Liver (tissue), 9 donors: ENCODE results near the gene TAF3. TPM values are rescaled to one million over a fixed set of nuclear protein-coding genes. Genes with fewer than 3 reads are reported as not detected.

Experiments
- DNase-seq: peaks from one replicate; pipeline ENCODE4 v3.0.0-alpha.2; 2017; ENCODE audit warnings: low spot score
- H3K27ac ChIP-seq, 2 donors: one replicate each; pipeline ENCODE4 v1.7.0; 2013; ENCODE audit warnings: inconsistent platforms in 2 of 2, low read length in 2 of 2, control low read depth in 1 of 2, low read depth in 1 of 2, mild to moderate bottlenecking in 1 of 2
- H3K27me3 ChIP-seq, 4 donors: one replicate each; pipeline versions ENCODE4 v1.6.1 to v1.7.0; 2013; ENCODE audit warnings: low read length in 3 of 4, inconsistent platforms in 1 of 4, mild to moderate bottlenecking in 1 of 4, moderate library complexity in 1 of 4; ENCODE audit not compliant: control insufficient read depth in 4 of 4, insufficient read depth in 4 of 4
- H3K36me3 ChIP-seq, 4 donors: one replicate each; pipeline versions ENCODE4 v1.6.1 to v1.7.0; 2013; ENCODE audit warnings: low read length in 3 of 4, mild to moderate bottlenecking in 3 of 4, low read depth in 1 of 4, moderate library complexity in 1 of 4; ENCODE audit not compliant: control insufficient read depth in 4 of 4, insufficient read depth in 3 of 4
- H3K4me1 ChIP-seq, 4 donors: one replicate each; pipeline versions ENCODE4 v1.6.1 to v1.7.0; 2013; ENCODE audit warnings: low read length in 3 of 4, mild to moderate bottlenecking in 3 of 4, moderate library complexity in 1 of 4; ENCODE audit not compliant: control insufficient read depth in 4 of 4, insufficient read depth in 4 of 4
- H3K4me3 ChIP-seq, 3 donors: one replicate each; pipeline versions ENCODE4 v1.6.1 to v1.7.0; 2013; ENCODE audit warnings: low read length in 3 of 3, control low read depth in 1 of 3, low read depth in 1 of 3, mild to moderate bottlenecking in 1 of 3
- H3K9ac ChIP-seq, 2 donors: one replicate each; pipeline ENCODE4 v1.7.0; 2013; ENCODE audit warnings: low read length in 2 of 2, mild to moderate bottlenecking in 2 of 2, moderate library complexity in 2 of 2, control low read depth in 1 of 2, low read depth in 1 of 2
- H3K9me3 ChIP-seq, 4 donors: one replicate each; pipeline versions ENCODE4 v1.6.1 to v1.7.0; 2013; ENCODE audit warnings: low read length in 3 of 4; ENCODE audit not compliant: control insufficient read depth in 4 of 4
- ATF3 ChIP-seq: IDR thresholded peaks from 2 replicates; pipeline ENCODE4 v1.6.1; 2016; ENCODE audit warnings: antibody characterized with exemption
- CTCF ChIP-seq: fragments of 150-350 bp; IDR thresholded peaks from 2 replicates; pipeline ENCODE4 v1.5.1; 2017; ENCODE audit warnings: improper control_type of control experiment, low read depth, low read length; ENCODE audit not compliant: missing input control
- EGR1 ChIP-seq, 2 donors: IDR thresholded peaks; 2 replicates each; pipeline ENCODE4 v1.6.1; 2016 to 2018; ENCODE audit warnings: antibody characterized with exemption in 2 of 2, low read depth in 2 of 2
- FOXA1 ChIP-seq: IDR thresholded peaks from 2 replicates; pipeline ENCODE4 v1.6.1; 2016; ENCODE audit warnings: antibody characterized with exemption
- FOXA2 ChIP-seq: IDR thresholded peaks from 2 replicates; pipeline ENCODE4 v1.6.1; 2016; ENCODE audit warnings: antibody characterized with exemption
- GABPA ChIP-seq, 2 donors: IDR thresholded peaks in 1 of 2; conservative IDR thresholded peaks in 1 of 2; 2 replicates each; pipeline ENCODE4 v1.6.1; 2016; ENCODE audit warnings: antibody characterized with exemption in 2 of 2, mild to moderate bottlenecking in 1 of 2, moderate library complexity in 1 of 2
- HNF4A ChIP-seq, 2 donors: conservative IDR thresholded peaks; 2 replicates each; pipeline ENCODE4 v1.6.1; 2016; ENCODE audit warnings: antibody characterized with exemption in 2 of 2, mild to moderate bottlenecking in 2 of 2
- MAX ChIP-seq: IDR thresholded peaks from 2 replicates; pipeline ENCODE4 v1.6.1; 2016; ENCODE audit warnings: antibody characterized with exemption
- NR2F2 ChIP-seq: IDR thresholded peaks from 2 replicates; pipeline ENCODE4 v1.6.1; 2016; ENCODE audit warnings: antibody characterized with exemption
- RAD21 ChIP-seq, 2 donors: IDR thresholded peaks; 2 replicates each; pipeline ENCODE4 v1.6.1; 2016; ENCODE audit warnings: antibody characterized with exemption in 2 of 2, mild to moderate bottlenecking in 2 of 2
- REST ChIP-seq: IDR thresholded peaks from 2 replicates; pipeline ENCODE4 v1.6.1; 2016; ENCODE audit warnings: antibody characterized with exemption, mild to moderate bottlenecking
- RXRA ChIP-seq, 2 donors: IDR thresholded peaks; 2 replicates each; pipeline ENCODE4 v1.6.1; 2017 to 2018; ENCODE audit warnings: antibody characterized with exemption in 2 of 2, mild to moderate bottlenecking in 1 of 2
- SP1 ChIP-seq: IDR thresholded peaks from 2 replicates; pipeline ENCODE4 v1.6.1; 2018; ENCODE audit warnings: antibody characterized with exemption, mild to moderate bottlenecking
- TAF1 ChIP-seq: conservative IDR thresholded peaks from 2 replicates; pipeline ENCODE4 v1.6.1; 2016; ENCODE audit warnings: antibody characterized with exemption, mild to moderate bottlenecking
- YY1 ChIP-seq: IDR thresholded peaks from 2 replicates; pipeline ENCODE4 v1.6.1; 2016; ENCODE audit warnings: antibody characterized with exemption, mild to moderate bottlenecking
- WGBS: extraction: QIAGEN DNeasy Blood & Tissue Kit; methylation state at CpG from one replicate; pipeline ENCODE4 v1.1.7; 2013; 5-methylcytosine and 5-hydroxymethylcytosine counted together
- polyA plus RNA-seq, 2 donors: library from polyadenylated mRNA; stranded (reverse) in 1 of 2; unstranded in 1 of 2; fragments of 200-250 nt in 1 of 2; fragments of >200 nt in 1 of 2; fragmentation: Nextera tagmentation in 1 of 2; extraction: Ambion mirVana in 1 of 2; gene quantifications; one replicate each; pipeline versions ENCODE4 v1.2.1 to v1.2.3, GENCODE V29; 2013 to 2015
- total RNA-seq, 2 donors: library from RNA; depleted of rRNA; stranded (reverse); fragments of >200 nt; gene quantifications; one replicate each; pipeline ENCODE4 v1.2.3, GENCODE V29; 2014
- TF ChIP-seq, protein P1 (sequence below): IDR thresholded peaks from 2 replicates; pipeline ENCODE4 v1.6.1; 2016; ENCODE audit warnings: antibody characterized with exemption
- donor health status: healthy.
- donor health status: healthy.
- donor health status: healthy.
- donor health status: healthy.
- donor health status: healthy.

The TAF3 gene
- total and polyA plus RNA-seq, 4 donors: 1.5 to 3.6 (median 1.9) TPM

DNA sequence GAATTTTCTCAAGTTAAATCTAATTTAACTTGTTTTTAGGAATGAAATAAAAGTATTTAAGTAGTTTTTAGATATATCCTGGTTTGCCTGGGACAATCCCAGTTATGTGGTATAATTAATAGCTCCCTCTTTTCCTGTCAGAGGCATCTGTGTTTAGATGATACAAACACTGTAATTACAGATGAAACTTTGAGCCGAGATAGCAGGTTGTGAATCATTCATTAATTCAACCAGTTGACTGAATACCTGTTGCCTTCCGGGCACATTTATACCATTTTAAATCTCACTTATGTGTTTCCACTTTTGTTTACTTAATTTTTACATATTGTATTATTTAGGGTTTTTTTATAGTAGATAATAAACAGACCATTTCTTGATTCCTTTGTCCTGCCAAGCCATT is 154.1 kb downstream of the TAF3 start:
- Histone ChIP-seq H3K4me1 (no peaks in the 10 kb centered on the region), H3K9me3 (no peaks in the 10 kb centered on the region), H3K27me3 (no peaks in the 10 kb centered on the region), H3K36me3 (no peaks in the 10 kb centered on the region), H3K9ac (no peak overlapping the region), H3K4me3 (no peak overlapping the region), H3K27ac (no peak overlapping the region)
- DNase-seq: no peak
- TF ChIP-seq, protein P1, sequence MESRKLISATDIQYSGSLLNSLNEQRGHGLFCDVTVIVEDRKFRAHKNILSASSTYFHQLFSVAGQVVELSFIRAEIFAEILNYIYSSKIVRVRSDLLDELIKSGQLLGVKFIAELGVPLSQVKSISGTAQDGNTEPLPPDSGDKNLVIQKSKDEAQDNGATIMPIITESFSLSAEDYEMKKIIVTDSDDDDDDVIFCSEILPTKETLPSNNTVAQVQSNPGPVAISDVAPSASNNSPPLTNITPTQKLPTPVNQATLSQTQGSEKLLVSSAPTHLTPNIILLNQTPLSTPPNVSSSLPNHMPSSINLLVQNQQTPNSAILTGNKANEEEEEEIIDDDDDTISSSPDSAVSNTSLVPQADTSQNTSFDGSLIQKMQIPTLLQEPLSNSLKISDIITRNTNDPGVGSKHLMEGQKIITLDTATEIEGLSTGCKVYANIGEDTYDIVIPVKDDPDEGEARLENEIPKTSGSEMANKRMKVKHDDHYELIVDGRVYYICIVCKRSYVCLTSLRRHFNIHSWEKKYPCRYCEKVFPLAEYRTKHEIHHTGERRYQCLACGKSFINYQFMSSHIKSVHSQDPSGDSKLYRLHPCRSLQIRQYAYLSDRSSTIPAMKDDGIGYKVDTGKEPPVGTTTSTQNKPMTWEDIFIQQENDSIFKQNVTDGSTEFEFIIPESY: no peak
- TF ChIP-seq FOXA1 (no peak), REST (no peak), YY1 (no peak), CTCF (no peak), SP1 (no peak)
- WGBS: 93% methylated on average over 2 of the region's 2 CpGs

GRCh38 chr10:7980196-7980595 is 161.9 kb downstream of the TAF3 start:
- WGBS: 91% methylated on average over 1 of the region's 1 CpG
- H3K27ac ChIP-seq: no peak overlapping the region
- no peak for DNase-seq
- no peak for TF ChIP-seq CTCF
- no peak for TF ChIP-seq YY1
- TF ChIP-seq NR2F2: no peak
- no peak for TF ChIP-seq RXRA (IDR thresholded peaks at IDR 0.05)
- TF ChIP-seq HNF4A (conservative IDR thresholded peaks at IDR 0.05): no peak
- no peak for TF ChIP-seq TAF1
- no peak for TF ChIP-seq FOXA2
- no peak for TF ChIP-seq MAX
- TF ChIP-seq GABPA (IDR thresholded peaks at IDR 0.05 in 1 of 2, conservative IDR thresholded peaks at IDR 0.05 in 1 of 2): no peak
- TF ChIP-seq, protein P1: no peak
- TF ChIP-seq ATF3: no peak
- no peak for TF ChIP-seq RAD21 (IDR thresholded peaks at IDR 0.05)
- TF ChIP-seq REST: no peak
- TF ChIP-seq EGR1 (IDR thresholded peaks at IDR 0.05; ENCODE audit: low read depth in 2 of 2): no peak

More at GRCh38 chr10:7980196-7980595, 161.9 kb downstream of the TAF3 start:
- no peak overlapping the region for H3K9ac ChIP-seq
- H3K4me1 ChIP-seq: no peaks in the 10 kb centered on the region
- no peak overlapping the region for H3K4me3 ChIP-seq
- peaks cover 0 to 4% (median 0%) of the 10 kb centered on the region in 4 donors for H3K36me3 ChIP-seq
- H3K9me3 ChIP-seq: no peaks in the 10 kb centered on the region
- no peaks in the 10 kb centered on the region for H3K27me3 ChIP-seq
